NCI-H2171 (cell line): ENCODE data around the gene DDN.

ENCODE experiments used
- DNase-seq: peaks from one replicate; lab custom pipeline; 2025; lab: John Stamatoyannopoulos, UW

Gene DDN

GRCh38 chr12:48966177-48966895 lies 32.8 kb downstream of the DDN start:
- DNase-seq, result no peak

- DNase-seq, result no peak
Observed at GRCh38 chr12:48965298-48965838, 33.8 kb downstream of the DDN start.

- DNase-seq, result no peak
Observed at GRCh38 chr12:48961801-48962200, 37.4 kb downstream of the DDN start.

GRCh38 chr12:48961331-48961730 lies 37.8 kb downstream of the DDN start:
- no peak for DNase-seq

GRCh38 chr12:48960834-48961233 lies 38.3 kb downstream of the DDN start:
- DNase-seq, result no peak

- DNase-seq, result no peak
Observed at GRCh38 chr12:48958049-48958388, 41.2 kb downstream of the DDN start.

- peak; percentile 96 for DNase-seq
Observed at GRCh38 chr12:48957141-48958048, 41.8 kb downstream of the DDN start, which contains the start of gene ARF3. TSS of gene ARF3 (minus strand) at chr12:48957487. CDS start at chr12:48941095, 16,392 bp downstream.

GRCh38 chr12:48956279-48957140 lies 42.7 kb downstream of the DDN start:
- DNase-seq, result peak; percentile 89

- DNase-seq, result no peak
Observed at GRCh38 chr12:48954841-48955501, 44.2 kb downstream of the DDN start.

- DNase-seq, result no peak
Observed at GRCh38 chr12:48954061-48954460, 45.1 kb downstream of the DDN start.

GRCh38 chr12:48952691-48953090 lies 46.5 kb downstream of the DDN start:
- DNase-seq, result no peak

- DNase-seq, result no peak
Observed at GRCh38 chr12:48947727-48948126, 51.4 kb downstream of the DDN start.

GRCh38 chr12:48946943-48947342 lies 52.2 kb downstream of the DDN start:
- no peak for DNase-seq

- DNase-seq, result peak; percentile 48
Observed at GRCh38 chr12:48946205-48946604, 53.0 kb downstream of the DDN start.
